Panc1 (cell line): ENCODE measurements around the gene PALD1.

ENCODE experiments used
- CTCF ChIP-seq: fragments of 450-650 bp; IDR thresholded peaks from 2 replicates; pipeline ENCODE4 v1.5.1; 2017; ENCODE audit warnings: mild to moderate bottlenecking
- POLR2AphosphoS5 ChIP-seq: IDR thresholded peaks from 2 replicates; pipeline ENCODE4 v1.6.1; 2012; ENCODE audit warnings: mild to moderate bottlenecking, low read depth, low read length, moderate library complexity
- SIN3A ChIP-seq: IDR thresholded peaks from 2 replicates; pipeline ENCODE4 v1.6.1; 2012; ENCODE audit warnings: low read depth, mild to moderate bottlenecking, low read length, moderate library complexity, borderline replicate concordance; ENCODE audit not compliant: insufficient read depth
- TF ChIP-seq, protein P1 (sequence below), 2 experiments: IDR thresholded peaks; 2 replicates each; pipeline ENCODE4 v1.6.1; 2011 to 2012; ENCODE audit warnings: low read depth in 2 of 2, control low read depth in 1 of 2, low read length in 1 of 2, mild to moderate bottlenecking in 1 of 2, moderate library complexity in 1 of 2; ENCODE audit not compliant: insufficient read depth in 1 of 2

- TF ChIP-seq CTCF (no peak), SIN3A (no peak), POLR2AphosphoS5 (no peak)
- TF ChIP-seq, protein P1, sequence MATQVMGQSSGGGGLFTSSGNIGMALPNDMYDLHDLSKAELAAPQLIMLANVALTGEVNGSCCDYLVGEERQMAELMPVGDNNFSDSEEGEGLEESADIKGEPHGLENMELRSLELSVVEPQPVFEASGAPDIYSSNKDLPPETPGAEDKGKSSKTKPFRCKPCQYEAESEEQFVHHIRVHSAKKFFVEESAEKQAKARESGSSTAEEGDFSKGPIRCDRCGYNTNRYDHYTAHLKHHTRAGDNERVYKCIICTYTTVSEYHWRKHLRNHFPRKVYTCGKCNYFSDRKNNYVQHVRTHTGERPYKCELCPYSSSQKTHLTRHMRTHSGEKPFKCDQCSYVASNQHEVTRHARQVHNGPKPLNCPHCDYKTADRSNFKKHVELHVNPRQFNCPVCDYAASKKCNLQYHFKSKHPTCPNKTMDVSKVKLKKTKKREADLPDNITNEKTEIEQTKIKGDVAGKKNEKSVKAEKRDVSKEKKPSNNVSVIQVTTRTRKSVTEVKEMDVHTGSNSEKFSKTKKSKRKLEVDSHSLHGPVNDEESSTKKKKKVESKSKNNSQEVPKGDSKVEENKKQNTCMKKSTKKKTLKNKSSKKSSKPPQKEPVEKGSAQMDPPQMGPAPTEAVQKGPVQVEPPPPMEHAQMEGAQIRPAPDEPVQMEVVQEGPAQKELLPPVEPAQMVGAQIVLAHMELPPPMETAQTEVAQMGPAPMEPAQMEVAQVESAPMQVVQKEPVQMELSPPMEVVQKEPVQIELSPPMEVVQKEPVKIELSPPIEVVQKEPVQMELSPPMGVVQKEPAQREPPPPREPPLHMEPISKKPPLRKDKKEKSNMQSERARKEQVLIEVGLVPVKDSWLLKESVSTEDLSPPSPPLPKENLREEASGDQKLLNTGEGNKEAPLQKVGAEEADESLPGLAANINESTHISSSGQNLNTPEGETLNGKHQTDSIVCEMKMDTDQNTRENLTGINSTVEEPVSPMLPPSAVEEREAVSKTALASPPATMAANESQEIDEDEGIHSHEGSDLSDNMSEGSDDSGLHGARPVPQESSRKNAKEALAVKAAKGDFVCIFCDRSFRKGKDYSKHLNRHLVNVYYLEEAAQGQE (IDR thresholded peaks at IDR 0.05; ENCODE audit: insufficient read depth in 1 of 2, low read depth in 2 of 2, low read length in 1 of 2): no peak
Measured at GRCh38 chr10:70585578-70586169, 107.1 kb downstream of the PALD1 start.
